HCT116 (cell line): ENCODE results near the gene FOXO3B. TPM values are rescaled to one million over a fixed set of nuclear protein-coding genes. Genes with fewer than 3 reads are reported as not detected.
"Not testable (repeated sequence)": the region's sequence is repeated elsewhere in the genome, so short reads cannot be mapped to it uniquely, and the experiment has no call there.

Experiments
- ATAC-seq: fragments of 200-7000 bp; cut with Tn5 transposase; 2 replicates; pipeline ENCODE4 v1.9.1; 2020; ENCODE audit warnings: mild to moderate bottlenecking, moderate library complexity
- BruUV-seq: library from RNA; stranded (reverse); fragments of 400-500 nt; replicated peaks from 2 replicates; lab custom pipeline; 2021; lab: Mats Ljungman, UMichigan
- CTCF ChIA-PET: fragments of 300-600 bp; sonication (Branson Sonifier 250); formaldehyde crosslinking; loops from one replicate; lab custom pipeline; 2021; ENCODE audit warnings: antibody characterized with exemption; lab: Charles Lee
- POLR2A ChIA-PET: fragments of 300-600, 350-600 bp; sonication (Branson Sonifier 250); formaldehyde crosslinking; loops from one replicate; lab custom pipeline; 2021; ENCODE audit warnings: antibody characterized with exemption; lab: Charles Lee
- RAD21 ChIA-PET, 2 experiments: fragments of 300-600 bp; sonication (Branson Sonifier 250); formaldehyde crosslinking; loops; one replicate each; lab custom pipeline; 2023; ENCODE audit warnings: low total read pairs in 2 of 2; ENCODE audit not compliant: uncharacterized antibody in 2 of 2, unreplicated experiment in 2 of 2, low non-redundant PET in 1 of 2; lab: Charles Lee
- DNase-seq: peaks from one replicate; pipeline ENCODE4 v3.0.0-alpha.2; 2010; ENCODE audit warnings: low read depth, low spot score
- H2AFZ ChIP-seq: fragments of 200-600 bp; shearing (Covaris generic), sonication (generic); 2 replicates; pipeline ENCODE4 v1.6.1; 2017; ENCODE audit warnings: low read depth, mixed run types, mixed read lengths, antibody characterized with exemption, low read length; ENCODE audit not compliant: poor library complexity, severe bottlenecking
- H3K27ac ChIP-seq: 2 replicates; pipeline ENCODE4 v1.5.1; 2012; ENCODE audit warnings: low read depth, low read length
- H3K27me3 ChIP-seq: fragments of 200-600 bp; sonication (generic); 2 replicates; pipeline ENCODE4 v1.6.1; 2016; ENCODE audit warnings: mixed run types, low read length, mixed read lengths; ENCODE audit not compliant: insufficient read depth
- H3K36me3 ChIP-seq, 2 experiments: fragments of 200-500 bp in 1 of 2; fragments of 200-600 bp in 1 of 2; sonication (Bioruptor generic) in 1 of 2; sonication (generic) in 1 of 2; 2 replicates each; pipeline versions ENCODE4 v1.5.1 to v1.6.1; 2014 to 2016; ENCODE audit warnings: low read length in 2 of 2, inconsistent platforms in 1 of 2, mixed read lengths in 1 of 2, mixed run types in 1 of 2; ENCODE audit not compliant: insufficient read depth in 2 of 2, control insufficient read depth in 1 of 2
- H3K4me1 ChIP-seq, 2 experiments: fragments of 200-600 bp in 1 of 2; sonication (generic) in 1 of 2; 2 replicates each; pipeline versions ENCODE4 v1.5.1 to v1.6.1; 2012 to 2017; ENCODE audit warnings: low read length in 2 of 2, inconsistent platforms in 1 of 2, mild to moderate bottlenecking in 1 of 2, mixed read lengths in 1 of 2, mixed run types in 1 of 2, moderate library complexity in 1 of 2; ENCODE audit not compliant: insufficient read depth in 2 of 2, control insufficient read depth in 1 of 2
- H3K4me2 ChIP-seq: fragments of 200-600 bp; sonication (generic); 2 replicates; pipeline ENCODE4 v1.6.1; 2017; ENCODE audit warnings: mixed run types, low read length, mixed read lengths
- H3K4me3 ChIP-seq, 2 experiments: fragments of 200-600 bp in 1 of 2; sonication (generic) in 1 of 2; replicated peaks in 1 of 2; 2 replicates each; pipeline ENCODE4 v1.5.1; 2011 to 2016; ENCODE audit warnings: low read length in 2 of 2, control low read depth in 1 of 2, low read depth in 1 of 2, mild to moderate bottlenecking in 1 of 2, mixed read lengths in 1 of 2, mixed run types in 1 of 2
- H3K79me2 ChIP-seq: fragments of 200-600 bp; sonication (generic); 2 replicates; pipeline ENCODE4 v1.6.1; 2017; ENCODE audit warnings: mild to moderate bottlenecking, mixed run types, low read length, moderate library complexity, mixed read lengths; ENCODE audit not compliant: insufficient read depth
- H3K9ac ChIP-seq: fragments of 200-600 bp; sonication (generic); 2 replicates; pipeline ENCODE4 v1.6.1; 2016; ENCODE audit warnings: low read length, mixed read lengths
- H3K9me2 ChIP-seq: fragments of 200-600 bp; sonication (generic), shearing (Covaris generic); 2 replicates; pipeline ENCODE4 v1.6.1; 2017; ENCODE audit warnings: mixed run types, mild to moderate bottlenecking, moderate library complexity; ENCODE audit not compliant: insufficient read depth
- H3K9me3 ChIP-seq, 2 experiments: fragments of 200-500 bp in 1 of 2; fragments of 200-600 bp in 1 of 2; sonication (Bioruptor generic) in 1 of 2; sonication (generic) in 1 of 2; 2 replicates each; pipeline ENCODE4 v1.6.1; 2014 to 2017; ENCODE audit warnings: low read length in 2 of 2, mixed read lengths in 2 of 2, inconsistent platforms in 1 of 2, low read depth in 1 of 2, mild to moderate bottlenecking in 1 of 2, mixed run types in 1 of 2, moderate library complexity in 1 of 2; ENCODE audit not compliant: control insufficient read depth in 1 of 2, insufficient read depth in 1 of 2
- H4K20me1 ChIP-seq: fragments of 200-600 bp; sonication (generic), shearing (Covaris generic); 2 replicates; pipeline ENCODE4 v1.6.1; 2017; ENCODE audit warnings: mixed run types, mild to moderate bottlenecking, moderate library complexity; ENCODE audit not compliant: insufficient read depth
- ZNF274 ChIP-seq: fragments of 200-500 bp; sonication (Bioruptor generic); IDR thresholded peaks from 2 replicates; pipeline ENCODE4 v1.6.1; 2014; ENCODE audit warnings: mild to moderate bottlenecking, low read depth, low read length, inconsistent platforms
- intact Hi-C: fragments of 100-400 bp; cut with micrococcal nuclease; formaldehyde crosslinking; loops from 2 replicates; pipeline ENCODE4 v1.10.0; 2022
- total RNA-seq: library from RNA; stranded (reverse); gene quantifications from one replicate; pipeline ENCODE4 v1.2.1, GENCODE V29; 2021; ENCODE audit not compliant: unreplicated experiment

Gene FOXO3B
- total RNA-seq, 1 experiment from 2014 or later = 3.1 TPM

GRCh38 chr17:18661924-18662624 lies 20.0 kb downstream of the FOXO3B start:
- not testable (repeated sequence) for H3K9me2 ChIP-seq

GRCh38 chr17:18650094-18650493 lies 32.0 kb downstream of the FOXO3B start:
- intact Hi-C loops, H3K4me1 ChIP-seq, H3K27me3 ChIP-seq, CTCF ChIA-PET, H3K9me2 ChIP-seq, H3K4me3 ChIP-seq, H2AFZ ChIP-seq, H3K36me3 ChIP-seq, H3K27ac ChIP-seq, ATAC-seq, POLR2A ChIA-PET, H4K20me1 ChIP-seq, H3K79me2 ChIP-seq, H3K9me3 ChIP-seq, H3K9ac ChIP-seq, RAD21 ChIA-PET, BruUV-seq, DNase-seq, H3K4me2 ChIP-seq: not testable (repeated sequence)

More at GRCh38 chr17:18661924-18662624, 20.0 kb downstream of the FOXO3B start:
- CTCF ChIA-PET, H3K9ac ChIP-seq, ATAC-seq, H3K27me3 ChIP-seq, H3K4me2 ChIP-seq, DNase-seq, H3K79me2 ChIP-seq, POLR2A ChIA-PET, intact Hi-C loops, RAD21 ChIA-PET, H3K36me3 ChIP-seq, H3K9me3 ChIP-seq, H4K20me1 ChIP-seq, H3K4me1 ChIP-seq, H3K27ac ChIP-seq, BruUV-seq, H2AFZ ChIP-seq, H3K4me3 ChIP-seq: not testable (repeated sequence)
- TF ChIP-seq ZNF274 = peak; percentile 81

GRCh38 chr17:18644291-18644690 lies 37.8 kb downstream of the FOXO3B start, which contains the start of gene TBC1D28:
Gene TBC1D28, minus strand, starts transcription at chr17:18644391. Its CDS starts 3,039 bp downstream, at chr17:18641352.
- H4K20me1 ChIP-seq, H3K79me2 ChIP-seq, H2AFZ ChIP-seq, RAD21 ChIA-PET, DNase-seq, H3K27me3 ChIP-seq, H3K4me3 ChIP-seq, H3K9ac ChIP-seq, BruUV-seq, POLR2A ChIA-PET, CTCF ChIA-PET, H3K9me3 ChIP-seq, H3K9me2 ChIP-seq, H3K36me3 ChIP-seq, intact Hi-C loops, H3K27ac ChIP-seq, ATAC-seq: not testable (repeated sequence)
- Histone ChIP-seq H3K4me2 (peak within 1 kb of the TSS; percentile 43), H3K4me1 (peaks cover 3 to 12% of the 10 kb centered on the region in 2 experiments)

GRCh38 chr17:18643124-18643523 lies 39.0 kb downstream of the FOXO3B start:
- POLR2A ChIA-PET, RAD21 ChIA-PET, intact Hi-C loops: not testable (repeated sequence)

More at GRCh38 chr17:18643124-18643523, 39.0 kb downstream of the FOXO3B start:
- H3K4me3 ChIP-seq, H4K20me1 ChIP-seq, DNase-seq, H3K9me3 ChIP-seq, BruUV-seq, H3K9me2 ChIP-seq, H3K9ac ChIP-seq, H3K36me3 ChIP-seq, H3K27me3 ChIP-seq, H3K79me2 ChIP-seq, CTCF ChIA-PET, H2AFZ ChIP-seq, H3K27ac ChIP-seq: not testable (repeated sequence)
- peaks cover 3 to 12% of the 10 kb centered on the region in 2 experiments for H3K4me1 ChIP-seq
- peak; percentile 83 for ATAC-seq
- H3K4me2 ChIP-seq = peak overlapping the region; percentile 43
